T-helper 1 cell (primary cell): ENCODE results near the gene ZNF583.

ENCODE experiments used
- DNase-seq, 5 donors: peaks; one replicate each; pipeline ENCODE4 v3.0.0-alpha.2; 2012 to 2020
- total RNA-seq, 4 donors: gene quantifications; one replicate each; lab custom pipeline; 2026; lab: John Stamatoyannopoulos, UW

The ZNF583 gene
- 4.1 to 10.7 (median 6.0) reads per million in 4 donors for total RNA-seq

- peak; percentile 77 to 92 (median 83) for DNase-seq
These were observed at the start of gene ZNF583 for GRCh38 chr19:56403764-56404704. TSS of gene ZNF583 (plus strand) at chr19:56404332. CDS start at chr19:56407115, 2,783 bp downstream.

- no peak for DNase-seq
These were observed 48.6 kb upstream of the ZNF583 start for GRCh38 chr19:56355517-56355916.

- no peak for DNase-seq
These were observed 47.2 kb upstream of the ZNF583 start for GRCh38 chr19:56356944-56357343.

GRCh38 chr19:56360841-56361240 lies 43.3 kb upstream of the ZNF583 start:
- DNase-seq = no peak

GRCh38 chr19:56367829-56368711 lies 36.1 kb upstream of the ZNF583 start:
- peak; percentile 45 to 76 (median 66) for DNase-seq

- DNase-seq = no peak
These were observed 34.1 kb upstream of the ZNF583 start for GRCh38 chr19:56369886-56370676.

- DNase-seq = no peak
These were observed 31.9 kb upstream of the ZNF583 start for GRCh38 chr19:56372281-56372680.

- DNase-seq = no peak
These were observed 26.8 kb upstream of the ZNF583 start for GRCh38 chr19:56377105-56377924.

GRCh38 chr19:56383826-56384605 lies 20.1 kb upstream of the ZNF583 start:
- no peak for DNase-seq

GRCh38 chr19:56393119-56394012 lies 10.8 kb upstream of the ZNF583 start, which contains the start of gene ZNF582:
TSS of gene ZNF582 (minus strand) at chr19:56393534. CDS start at chr19:56391752, 1,782 bp downstream.
- peak; percentile 81 to 92 (median 87) for DNase-seq

GRCh38 chr19:56398809-56399208 lies 5.3 kb upstream of the ZNF583 start:
- DNase-seq = no peak

- no peak for DNase-seq
These were observed 3.6 kb upstream of the ZNF583 start for GRCh38 chr19:56400485-56400884.

GRCh38 chr19:56403261-56403660 lies 871 bp upstream of the ZNF583 start:
- no peak for DNase-seq

- no peak for DNase-seq
These were observed 549 bp downstream of the ZNF583 start for GRCh38 chr19:56404705-56405056.

- no peak for DNase-seq
These were observed 930 bp downstream of the ZNF583 start for GRCh38 chr19:56405062-56405461.

- DNase-seq = no peak
These were observed 19.3 kb downstream of the ZNF583 start for GRCh38 chr19:56423276-56423984.

GRCh38 chr19:56423985-56424353 lies 19.8 kb downstream of the ZNF583 start:
- DNase-seq = no peak

GRCh38 chr19:56441206-56441792 lies 37.2 kb downstream of the ZNF583 start:
- DNase-seq = no peak

GRCh38 chr19:56474308-56474707 lies 70.2 kb downstream of the ZNF583 start:
- DNase-seq = no peak
